PC-3 (cell line): ENCODE results near the gene MEDAG. TPM values are rescaled to one million over a fixed set of nuclear protein-coding genes. Genes with fewer than 3 reads are reported as not detected.
A peak's percentile ranks its signal among the peaks of the same experiment; 100 is the strongest.

Source experiments
- ATAC-seq: fragments of 200-7000 bp; cut with Tn5 transposase; 2 replicates; pipeline ENCODE4 v1.9.1; 2020; ENCODE audit warnings: mild to moderate bottlenecking, moderate library complexity
- BruUV-seq: library from RNA; stranded (reverse); fragments of 400-500 nt; replicated peaks from 2 replicates; lab custom pipeline; 2021; lab: Mats Ljungman, UMichigan
- CTCF ChIA-PET: fragments of 300-600 bp; sonication (Branson Sonifier 250); formaldehyde crosslinking; loops from one replicate; lab custom pipeline; 2022; ENCODE audit warnings: antibody characterized with exemption; lab: Charles Lee
- POLR2A ChIA-PET: fragments of 300-600 bp; sonication (Branson Sonifier 250); formaldehyde crosslinking; loops from one replicate; lab custom pipeline; 2022; ENCODE audit warnings: antibody characterized with exemption; ENCODE audit not compliant: unreplicated experiment; lab: Charles Lee
- DNase-seq: peaks from one replicate; pipeline ENCODE4 v3.0.0-alpha.2; 2015
- H2AFZ ChIP-seq: fragments of 300-600 bp; sonication (generic); 2 replicates; pipeline ENCODE4 v1.6.0; 2016; ENCODE audit warnings: antibody characterized with exemption, low read length
- H3F3A ChIP-seq: fragments of 300-600 bp; sonication (generic); one replicate; pipeline ENCODE4 v1.6.0; 2017; ENCODE audit warnings: antibody characterized with exemption, low read length, control low read depth, mild to moderate bottlenecking; ENCODE audit not compliant: unreplicated experiment
- H3K27ac ChIP-seq: fragments of 300-600 bp; sonication (generic); 2 replicates; pipeline ENCODE4 v1.5.1; 2016; ENCODE audit warnings: mild to moderate bottlenecking, low read length
- H3K27me3 ChIP-seq: fragments of 300-600 bp; sonication (generic); 2 replicates; pipeline ENCODE4 v1.6.1; 2016; ENCODE audit warnings: low read length, mixed read lengths
- H3K36me3 ChIP-seq: fragments of 300-600 bp; sonication (generic); 2 replicates; pipeline ENCODE4 v1.6.1; 2016; ENCODE audit warnings: low read depth, mixed run types, low read length, mixed read lengths
- H3K4me1 ChIP-seq: fragments of 300-600 bp; sonication (generic); 2 replicates; pipeline ENCODE4 v1.5.1; 2016; ENCODE audit warnings: low read length; ENCODE audit not compliant: insufficient read depth
- H3K4me2 ChIP-seq: fragments of 300-600 bp; sonication (generic); 2 replicates; pipeline ENCODE4 v1.6.0; 2016; ENCODE audit warnings: low read length
- H3K4me3 ChIP-seq: fragments of 300-600 bp; sonication (generic); 2 replicates; pipeline ENCODE4 v1.5.1; 2016; ENCODE audit warnings: mild to moderate bottlenecking, low read length, mixed read lengths
- H3K79me2 ChIP-seq: fragments of 300-600 bp; sonication (generic); 2 replicates; pipeline ENCODE4 v1.6.1; 2017; ENCODE audit warnings: low read length, mixed read lengths
- H3K9ac ChIP-seq: fragments of 300-600 bp; sonication (generic); 2 replicates; pipeline ENCODE4 v1.6.0; 2016; ENCODE audit warnings: mild to moderate bottlenecking, low read length
- H3K9me2 ChIP-seq: fragments of 300-600 bp; sonication (generic); replicated peaks from 2 replicates; pipeline ENCODE4 v1.6.1; 2016; ENCODE audit warnings: mixed run types, low read length, mixed read lengths
- H3K9me3 ChIP-seq: fragments of 300-600 bp; sonication (generic); 2 replicates; pipeline ENCODE4 v1.6.1; 2016; ENCODE audit warnings: low read length, mixed read lengths
- H4K20me1 ChIP-seq: fragments of 300-600 bp; sonication (generic); 2 replicates; pipeline ENCODE4 v1.6.1; 2016; ENCODE audit warnings: low read length, mixed read lengths
- CTCF ChIP-seq: fragments of 300-600 bp; sonication (generic); conservative IDR thresholded peaks from 2 replicates; pipeline ENCODE4 v1.5.1; 2017; ENCODE audit warnings: antibody characterized with exemption, low read depth, mild to moderate bottlenecking, low read length
- EZH2 ChIP-seq: fragments of 300-600 bp; sonication (generic); IDR thresholded peaks from one replicate; pipeline ENCODE4 v1.6.1; 2017; ENCODE audit warnings: antibody characterized with exemption, mild to moderate bottlenecking, low read length; ENCODE audit not compliant: unreplicated experiment
- EZH2phosphoT487 ChIP-seq: fragments of 300-600 bp; sonication (generic); IDR thresholded peaks from 2 replicates; pipeline ENCODE4 v1.6.1; 2018; ENCODE audit warnings: mild to moderate bottlenecking, antibody characterized with exemption, low read length, borderline replicate concordance
- intact Hi-C: fragments of 100-400 bp; cut with micrococcal nuclease; formaldehyde crosslinking; loops from 2 replicates; pipeline ENCODE4 v1.9.0; 2023
- total RNA-seq: library from RNA; depleted of rRNA; stranded (reverse); fragments of >200 nt; gene quantifications from 2 replicates; pipeline ENCODE4 v1.2.3, GENCODE V29; 2014

Gene MEDAG
- total RNA-seq, 1 experiment from 2014 or later = not detected

- Histone ChIP-seq H3K9ac (no peak overlapping the region), H3K36me3 (no peaks in the 10 kb centered on the region), H3K27me3 (no peaks in the 10 kb centered on the region), H3K4me2 (no peak overlapping the region), H4K20me1 (no peaks in the 10 kb centered on the region), H3K4me1 (peaks cover 13% of the 10 kb centered on the region), H2AFZ (no peak overlapping the region), H3K79me2 (no peaks in the 10 kb centered on the region), H3K9me2 (no peaks in the 10 kb centered on the region), H3K27ac (no peak overlapping the region), H3F3A (no peaks in the 10 kb centered on the region), H3K4me3 (no peak overlapping the region), H3K9me3 (no peaks in the 10 kb centered on the region)
- ChIA-PET CTCF (no interaction called here), POLR2A (no interaction called here)
- ATAC-seq (peak; percentile 77), DNase-seq (peak; percentile 74)
- BruUV-seq = no TSS peak
- intact Hi-C loops = no loop called here
- no peak for TF ChIP-seq CTCF
- TF ChIP-seq EZH2 = no peak
- no peak for TF ChIP-seq EZH2phosphoT487
Measured at GRCh38 chr13:30880856-30881155, 25.3 kb upstream of the MEDAG start.

GRCh38 chr13:30881191-30881651, 24.9 kb upstream of the MEDAG start:
- ATAC-seq (no peak), DNase-seq (no peak)
- H3K9me3 ChIP-seq = no peaks in the 10 kb centered on the region
- H3K4me3 ChIP-seq = no peak overlapping the region
- CTCF ChIA-PET = no interaction called here
- no TSS peak for BruUV-seq
- intact Hi-C loops = no loop called here
- H4K20me1 ChIP-seq = no peaks in the 10 kb centered on the region
- H3K79me2 ChIP-seq = no peaks in the 10 kb centered on the region
- H3K9me2 ChIP-seq = no peaks in the 10 kb centered on the region
- no peak overlapping the region for H3K27ac ChIP-seq
- H3K27me3 ChIP-seq = no peaks in the 10 kb centered on the region
- no peak overlapping the region for H3K9ac ChIP-seq
- peaks cover 13% of the 10 kb centered on the region for H3K4me1 ChIP-seq
- no peak overlapping the region for H3K4me2 ChIP-seq
- POLR2A ChIA-PET = no interaction called here
- H3F3A ChIP-seq = no peaks in the 10 kb centered on the region
- H3K36me3 ChIP-seq = no peaks in the 10 kb centered on the region
- no peak overlapping the region for H2AFZ ChIP-seq
- TF ChIP-seq EZH2 = no peak
- no peak for TF ChIP-seq CTCF
- no peak for TF ChIP-seq EZH2phosphoT487

GRCh38 chr13:30882026-30882850, 23.8 kb upstream of the MEDAG start:
- intact Hi-C loops = no loop called here
- no TSS peak for BruUV-seq
- H3K9me2 ChIP-seq = no peaks in the 10 kb centered on the region
- H3K79me2 ChIP-seq = no peaks in the 10 kb centered on the region
- H3K27ac ChIP-seq = no peak overlapping the region
- no peaks in the 10 kb centered on the region for H4K20me1 ChIP-seq
- TF ChIP-seq EZH2phosphoT487 = no peak
- TF ChIP-seq CTCF = no peak
- no peak for TF ChIP-seq EZH2
- no peaks in the 10 kb centered on the region for H3K9me3 ChIP-seq
- H3K9ac ChIP-seq = no peak overlapping the region
- CTCF ChIA-PET = no interaction called here
- H2AFZ ChIP-seq = no peak overlapping the region
- H3K4me3 ChIP-seq = no peak overlapping the region
- H3K27me3 ChIP-seq = no peaks in the 10 kb centered on the region
- no peak overlapping the region for H3K4me2 ChIP-seq
- H3K4me1 ChIP-seq = peaks cover 13% of the 10 kb centered on the region
- ATAC-seq (no peak), DNase-seq (no peak)
- POLR2A ChIA-PET = no interaction called here
- H3K36me3 ChIP-seq = no peaks in the 10 kb centered on the region
- no peaks in the 10 kb centered on the region for H3F3A ChIP-seq
